ENCODE data around the gene THPO.

The THPO gene

DNA sequence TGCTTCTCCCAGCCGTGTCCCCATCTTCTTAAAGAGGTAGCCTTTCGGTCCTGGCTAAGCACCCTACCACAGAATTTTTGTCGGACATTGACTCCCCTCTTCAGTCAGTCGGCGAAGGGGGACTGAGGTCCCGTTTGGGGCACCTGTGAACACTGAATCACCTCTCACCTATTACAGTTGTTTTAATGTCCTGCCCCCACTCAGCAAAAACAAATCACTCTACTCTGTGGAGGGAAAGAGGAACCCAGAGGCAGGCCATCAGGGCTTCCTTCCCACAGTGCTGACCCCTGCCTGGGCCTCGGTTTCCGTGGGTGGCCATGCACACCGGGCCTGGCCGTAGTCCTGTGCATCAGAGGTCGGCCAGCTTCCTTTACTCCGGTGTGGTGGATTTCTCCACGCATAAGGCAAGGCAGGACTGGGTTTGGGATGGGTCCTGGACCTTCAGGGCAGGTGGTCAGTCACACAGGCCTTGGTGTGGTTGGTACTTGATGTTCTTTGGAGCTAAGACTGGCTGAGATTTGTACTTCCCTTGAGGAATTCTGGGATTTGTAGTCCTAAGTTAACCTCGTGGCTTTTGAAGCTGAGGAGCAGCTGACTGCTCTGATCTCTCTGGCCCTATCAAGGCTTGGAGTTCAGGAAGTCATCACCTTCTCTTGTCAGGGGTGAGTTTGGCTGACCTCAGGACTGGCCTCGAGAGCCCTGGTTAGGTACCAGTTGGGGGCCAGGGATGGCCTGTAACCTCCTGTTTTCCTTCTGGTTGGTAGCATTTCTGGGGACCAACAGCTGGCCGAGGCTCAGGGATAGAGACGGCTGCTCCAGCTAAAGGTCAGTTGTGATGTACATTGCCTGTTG is 41.2 kb downstream of the THPO start:
- no peaks in the 10 kb centered on the region for H3K27me3 ChIP-seq (ENCODE audit: insufficient read depth, low read length)
- H3K9me3 ChIP-seq (ENCODE audit: low read length) = no peaks in the 10 kb centered on the region
- H3K4me3 ChIP-seq (ENCODE audit: low read length) = peak overlapping the region; percentile 63
- peaks cover 33% of the 10 kb centered on the region for H3K4me1 ChIP-seq (ENCODE audit: insufficient read depth, low read length)
- H2AFZ ChIP-seq (ENCODE audit: low read depth, low read length) = no peak overlapping the region
- peaks cover 33% of the 10 kb centered on the region for H3K36me3 ChIP-seq (ENCODE audit: insufficient read depth, low read length)

- H3K36me3 ChIP-seq (ENCODE audit: insufficient read depth, low read length) = peaks cover 39% of the 10 kb centered on the region
- H3K27me3 ChIP-seq (ENCODE audit: insufficient read depth, low read length) = no peaks in the 10 kb centered on the region
- H3K4me1 ChIP-seq (ENCODE audit: insufficient read depth, low read length) = peaks cover 33% of the 10 kb centered on the region
- no peak overlapping the region for H2AFZ ChIP-seq (ENCODE audit: low read depth, low read length)
- peak overlapping the region; percentile 63 for H3K4me3 ChIP-seq (ENCODE audit: low read length)
- no peaks in the 10 kb centered on the region for H3K9me3 ChIP-seq (ENCODE audit: low read length)
Measured at GRCh38 chr3:184335661-184336546, 42.1 kb downstream of the THPO start.

- H3K9me3 ChIP-seq (ENCODE audit: low read length) = no peaks in the 10 kb centered on the region
- H3K4me1 ChIP-seq (ENCODE audit: insufficient read depth, low read length) = peaks cover 33% of the 10 kb centered on the region
- H3K36me3 ChIP-seq (ENCODE audit: insufficient read depth, low read length) = peaks cover 42% of the 10 kb centered on the region
- H3K27me3 ChIP-seq (ENCODE audit: insufficient read depth, low read length) = no peaks in the 10 kb centered on the region
- H3K4me3 ChIP-seq (ENCODE audit: low read length) = peak overlapping the region; percentile 63
- no peak overlapping the region for H2AFZ ChIP-seq (ENCODE audit: low read depth, low read length)
Measured at GRCh38 chr3:184335291-184335660, 42.7 kb downstream of the THPO start.

DNA sequence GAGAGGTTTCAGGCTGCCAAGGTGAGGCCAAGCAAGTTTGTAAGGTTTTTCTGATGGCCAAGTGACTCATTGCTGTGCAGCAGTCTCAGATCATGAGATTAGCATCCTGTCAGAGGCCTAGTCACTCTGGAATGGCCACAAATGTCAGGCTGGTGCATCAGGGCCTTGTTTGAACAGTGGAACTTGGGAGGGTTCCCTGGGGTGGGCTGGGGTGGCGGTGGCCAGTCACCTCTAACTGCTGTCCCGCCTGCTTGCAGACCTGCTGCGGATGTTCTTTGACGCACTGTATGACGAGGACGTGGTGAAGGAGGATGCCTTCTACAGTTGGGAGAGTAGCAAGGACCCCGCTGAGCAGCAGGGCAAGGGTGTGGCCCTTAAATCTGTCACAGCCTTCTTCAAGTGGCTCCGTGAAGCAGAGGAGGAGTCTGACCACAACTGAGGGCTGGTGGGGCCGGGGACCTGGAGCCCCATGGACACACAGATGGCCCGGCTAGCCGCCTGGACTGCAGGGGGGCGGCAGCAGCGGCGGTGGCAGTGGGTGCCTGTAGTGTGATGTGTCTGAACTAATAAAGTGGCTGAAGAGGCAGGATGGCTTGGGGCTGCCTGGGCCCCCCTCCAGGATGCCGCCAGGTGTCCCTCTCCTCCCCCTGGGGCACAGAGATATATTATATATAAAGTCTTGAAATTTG is 43.4 kb downstream of the THPO start:
- Histone ChIP-seq H3K4me1 (ENCODE audit: insufficient read depth, low read length) (peaks cover 31% of the 10 kb centered on the region), H3K36me3 (ENCODE audit: insufficient read depth, low read length) (peaks cover 46% of the 10 kb centered on the region), H3K27me3 (ENCODE audit: insufficient read depth, low read length) (no peaks in the 10 kb centered on the region), H2AFZ (ENCODE audit: low read depth, low read length) (no peak overlapping the region), H3K4me3 (ENCODE audit: low read length) (no peak overlapping the region), H3K9me3 (ENCODE audit: low read length) (no peaks in the 10 kb centered on the region)

GRCh38 chr3:184333700-184334099 is 44.3 kb downstream of the THPO start:
- Histone ChIP-seq H2AFZ (ENCODE audit: low read depth, low read length) (no peak overlapping the region), H3K27me3 (ENCODE audit: insufficient read depth, low read length) (no peaks in the 10 kb centered on the region), H3K36me3 (ENCODE audit: insufficient read depth, low read length) (peaks cover 53% of the 10 kb centered on the region), H3K4me3 (ENCODE audit: low read length) (no peak overlapping the region), H3K9me3 (ENCODE audit: low read length) (no peaks in the 10 kb centered on the region), H3K4me1 (ENCODE audit: insufficient read depth, low read length) (peaks cover 23% of the 10 kb centered on the region)

DNA sequence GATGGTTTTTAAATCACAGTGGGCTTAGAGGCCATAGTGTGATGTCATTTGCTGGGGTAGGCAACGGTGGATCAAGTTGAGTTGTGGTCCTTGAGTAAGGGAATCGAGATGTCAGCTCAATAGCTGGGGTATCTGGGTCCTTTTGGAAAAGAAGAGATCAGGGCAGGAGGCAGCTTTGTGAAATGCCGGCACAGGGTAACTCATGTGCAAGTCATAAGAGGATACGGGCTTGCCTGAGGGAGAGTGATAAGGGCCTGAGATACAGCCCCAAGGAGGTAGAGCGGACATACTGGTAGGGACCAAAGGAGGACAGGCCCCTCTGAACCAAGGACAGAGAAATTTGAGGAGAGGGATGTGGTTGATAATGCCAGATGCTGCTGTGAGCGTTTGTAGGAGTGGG is 44.8 kb downstream of the THPO start:
- H3K27me3 ChIP-seq (ENCODE audit: insufficient read depth, low read length) = no peaks in the 10 kb centered on the region
- no peak overlapping the region for H2AFZ ChIP-seq (ENCODE audit: low read depth, low read length)
- peaks cover 58% of the 10 kb centered on the region for H3K36me3 ChIP-seq (ENCODE audit: insufficient read depth, low read length)
- H3K4me1 ChIP-seq (ENCODE audit: insufficient read depth, low read length) = peaks cover 20% of the 10 kb centered on the region
- no peaks in the 10 kb centered on the region for H3K9me3 ChIP-seq (ENCODE audit: low read length)
- no peak overlapping the region for H3K4me3 ChIP-seq (ENCODE audit: low read length)

DNA sequence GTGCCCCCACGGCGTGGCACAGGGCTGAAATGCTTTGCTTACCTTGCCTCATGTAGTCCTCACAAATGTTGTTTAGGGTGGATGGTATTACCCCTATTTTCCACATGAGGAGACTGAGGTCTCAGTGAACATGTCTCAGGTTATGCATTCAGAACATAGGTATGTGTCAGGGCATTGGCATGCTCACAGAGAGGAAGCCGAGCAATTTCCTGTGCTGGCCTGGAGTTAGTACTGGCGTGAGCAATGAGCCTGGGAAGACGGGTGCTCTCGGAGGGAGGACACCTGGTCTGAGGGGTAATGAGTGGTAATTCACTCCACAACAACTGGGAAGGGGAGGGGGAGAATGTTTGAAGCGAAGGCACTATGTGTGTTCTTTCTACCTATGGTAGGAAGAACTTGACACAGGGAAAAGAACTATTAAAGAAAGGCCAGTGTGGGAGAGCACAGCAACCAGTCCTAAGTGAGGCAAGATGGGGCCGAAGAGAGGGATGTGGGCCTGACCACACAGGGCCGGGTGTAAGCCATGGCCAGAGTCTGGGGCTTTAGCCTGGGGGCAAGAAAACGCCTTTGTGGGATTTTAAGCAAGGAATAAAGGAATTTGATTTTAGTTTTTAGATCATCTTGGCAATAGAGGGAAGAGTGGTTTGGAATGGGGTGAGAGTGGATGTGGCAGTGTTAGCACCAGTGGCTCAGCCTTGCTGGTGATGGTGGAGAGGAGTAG is 45.5 kb downstream of the THPO start:
- no peaks in the 10 kb centered on the region for H3K9me3 ChIP-seq (ENCODE audit: low read length)
- no peaks in the 10 kb centered on the region for H3K27me3 ChIP-seq (ENCODE audit: insufficient read depth, low read length)
- peaks cover 14% of the 10 kb centered on the region for H3K4me1 ChIP-seq (ENCODE audit: insufficient read depth, low read length)
- H3K36me3 ChIP-seq (ENCODE audit: insufficient read depth, low read length) = peaks cover 64% of the 10 kb centered on the region
- no peak overlapping the region for H3K4me3 ChIP-seq (ENCODE audit: low read length)
- H2AFZ ChIP-seq (ENCODE audit: low read depth, low read length) = no peak overlapping the region

DNA sequence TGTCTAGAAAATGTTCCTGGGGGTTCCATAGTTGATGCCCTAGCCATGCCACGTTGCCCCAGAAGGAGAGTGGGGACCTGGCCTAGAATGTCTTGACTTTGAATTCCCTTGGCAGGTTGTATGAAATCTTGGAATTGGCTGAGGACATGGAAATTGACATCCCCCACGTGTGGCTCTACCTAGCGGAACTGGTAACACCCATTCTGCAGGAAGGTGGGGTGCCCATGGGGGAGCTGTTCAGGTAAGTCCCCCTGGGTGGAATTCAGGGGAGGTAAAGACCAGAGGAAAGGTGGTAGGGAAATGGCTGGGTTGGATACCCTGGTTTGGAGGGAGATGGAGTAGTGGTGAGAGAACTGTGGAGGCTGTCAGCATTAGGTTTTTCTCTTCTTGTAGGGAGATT is 49.5 kb downstream of the THPO start:
- Histone ChIP-seq H3K9me3 (ENCODE audit: low read length) (no peaks in the 10 kb centered on the region), H3K4me1 (ENCODE audit: insufficient read depth, low read length) (no peaks in the 10 kb centered on the region), H3K36me3 (ENCODE audit: insufficient read depth, low read length) (peaks cover 89% of the 10 kb centered on the region), H3K27me3 (ENCODE audit: insufficient read depth, low read length) (no peaks in the 10 kb centered on the region), H3K4me3 (ENCODE audit: low read length) (no peak overlapping the region), H2AFZ (ENCODE audit: low read depth, low read length) (no peak overlapping the region)

GRCh38 chr3:184327171-184327570 is 50.8 kb downstream of the THPO start:
- Histone ChIP-seq H3K4me3 (ENCODE audit: low read length) (no peak overlapping the region), H3K36me3 (ENCODE audit: insufficient read depth, low read length) (peaks cover 90% of the 10 kb centered on the region), H2AFZ (ENCODE audit: low read depth, low read length) (no peak overlapping the region), H3K9me3 (ENCODE audit: low read length) (no peaks in the 10 kb centered on the region), H3K4me1 (ENCODE audit: insufficient read depth, low read length) (no peaks in the 10 kb centered on the region), H3K27me3 (ENCODE audit: insufficient read depth, low read length) (no peaks in the 10 kb centered on the region)

DNA sequence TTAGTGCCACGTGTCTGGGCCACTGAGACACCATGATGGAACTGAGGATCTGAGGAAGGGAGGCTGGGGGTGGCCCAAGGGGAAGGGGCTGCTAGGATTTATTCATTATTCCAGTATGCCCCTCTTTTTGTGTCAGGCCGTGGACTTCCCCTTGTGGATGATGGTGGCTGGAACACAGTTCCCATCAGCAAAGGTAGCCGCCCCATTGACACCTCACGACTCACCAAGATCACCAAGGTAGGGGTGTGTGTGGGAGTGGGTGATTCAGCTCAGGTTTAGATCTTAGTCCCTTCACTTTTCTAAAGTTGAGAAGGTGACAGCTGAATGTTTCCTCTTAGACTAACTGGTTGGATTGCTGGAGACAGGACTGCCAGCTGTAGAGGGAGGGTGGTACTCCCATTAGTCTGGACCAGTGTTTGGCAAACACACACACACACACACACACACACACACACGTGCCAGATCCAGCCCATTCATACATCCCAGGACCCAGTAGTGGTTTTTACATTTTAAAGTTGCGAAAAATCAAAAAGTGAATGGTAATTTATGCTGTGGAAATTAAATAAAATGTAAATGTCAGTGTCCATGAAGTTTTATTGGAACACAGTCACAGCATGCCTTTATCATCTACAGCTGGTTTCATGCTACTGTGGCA is 52.2 kb downstream of the THPO start:
- Histone ChIP-seq H2AFZ (ENCODE audit: low read depth, low read length) (no peak overlapping the region), H3K27me3 (ENCODE audit: insufficient read depth, low read length) (no peaks in the 10 kb centered on the region), H3K4me3 (ENCODE audit: low read length) (no peak overlapping the region), H3K36me3 (ENCODE audit: insufficient read depth, low read length) (peaks cover 90% of the 10 kb centered on the region), H3K9me3 (ENCODE audit: low read length) (no peaks in the 10 kb centered on the region), H3K4me1 (ENCODE audit: insufficient read depth, low read length) (no peaks in the 10 kb centered on the region)

GRCh38 chr3:184325269-184325668 is 52.7 kb downstream of the THPO start:
- no peak overlapping the region for H2AFZ ChIP-seq (ENCODE audit: low read depth, low read length)
- peaks cover 93% of the 10 kb centered on the region for H3K36me3 ChIP-seq (ENCODE audit: insufficient read depth, low read length)
- no peaks in the 10 kb centered on the region for H3K9me3 ChIP-seq (ENCODE audit: low read length)
- no peak overlapping the region for H3K4me3 ChIP-seq (ENCODE audit: low read length)
- no peaks in the 10 kb centered on the region for H3K27me3 ChIP-seq (ENCODE audit: insufficient read depth, low read length)
- no peaks in the 10 kb centered on the region for H3K4me1 ChIP-seq (ENCODE audit: insufficient read depth, low read length)

DNA sequence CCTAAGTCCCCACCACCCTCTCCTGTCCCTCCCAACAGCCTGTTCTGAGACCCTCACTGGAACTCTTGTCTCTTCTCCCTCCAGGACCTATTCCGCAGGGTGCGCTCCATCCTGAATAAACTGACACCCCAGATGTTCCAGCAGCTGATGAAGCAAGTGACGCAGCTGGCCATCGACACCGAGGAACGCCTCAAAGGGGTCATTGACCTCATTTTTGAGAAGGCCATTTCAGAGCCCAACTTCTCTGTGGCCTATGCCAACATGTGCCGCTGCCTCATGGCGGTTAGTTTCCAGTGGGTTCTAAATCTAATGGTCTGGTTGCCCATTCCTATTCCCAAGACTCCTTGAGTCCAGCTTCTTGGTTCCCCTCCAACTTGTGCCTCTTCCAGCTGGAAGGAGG is 54.3 kb downstream of the THPO start:
- no peak overlapping the region for H2AFZ ChIP-seq (ENCODE audit: low read depth, low read length)
- no peaks in the 10 kb centered on the region for H3K27me3 ChIP-seq (ENCODE audit: insufficient read depth, low read length)
- peaks cover 94% of the 10 kb centered on the region for H3K36me3 ChIP-seq (ENCODE audit: insufficient read depth, low read length)
- no peaks in the 10 kb centered on the region for H3K9me3 ChIP-seq (ENCODE audit: low read length)
- H3K4me1 ChIP-seq (ENCODE audit: insufficient read depth, low read length) = no peaks in the 10 kb centered on the region
- H3K4me3 ChIP-seq (ENCODE audit: low read length) = no peak overlapping the region
